Osteocyte (in vitro differentiated cells): ENCODE data around the gene TBC1D17. TPM values are rescaled to one million over a fixed set of nuclear protein-coding genes. Genes with fewer than 3 reads are reported as not detected.

Source experiments
- DNase-seq: peaks from one replicate; pipeline ENCODE4 v3.0.0; 2021; ENCODE audit warnings: mixed read lengths; ENCODE audit not compliant: unreplicated experiment; ENCODE audit errors: extremely low spot score
- H3K27ac Mint-ChIP-seq: one replicate; pipeline ENCODE4 v1.8.0; 2021; ENCODE audit warnings: mild to moderate bottlenecking, mixed read lengths; ENCODE audit not compliant: unreplicated experiment
- H3K27me3 Mint-ChIP-seq: one replicate; pipeline ENCODE4 v1.8.0; 2021; ENCODE audit warnings: mixed read lengths; ENCODE audit not compliant: unreplicated experiment
- H3K36me3 Mint-ChIP-seq: one replicate; pipeline ENCODE4 v1.8.0; 2021; ENCODE audit warnings: mixed read lengths; ENCODE audit not compliant: unreplicated experiment
- H3K4me1 Mint-ChIP-seq: one replicate; pipeline ENCODE4 v1.8.0; 2021; ENCODE audit warnings: mixed read lengths; ENCODE audit not compliant: unreplicated experiment
- H3K4me3 Mint-ChIP-seq: one replicate; pipeline ENCODE4 v1.8.0; 2021; ENCODE audit warnings: mild to moderate bottlenecking, moderate library complexity, mixed read lengths; ENCODE audit not compliant: unreplicated experiment
- H3K9me3 Mint-ChIP-seq: one replicate; pipeline ENCODE4 v1.8.0; 2021; ENCODE audit warnings: mixed read lengths; ENCODE audit not compliant: unreplicated experiment
- total RNA-seq: library from RNA; stranded (reverse); gene quantifications from 2 replicates; pipeline ENCODE4 v1.2.1, GENCODE V29; 2021
- TF ChIP-seq, protein P1 (sequence below): fragments of 200-600 bp; sonication (generic); IDR thresholded peaks from 2 replicates; pipeline ENCODE4 v1.5.0; 2021; ENCODE audit warnings: antibody characterized with exemption, mild to moderate bottlenecking, moderate library complexity

Gene TBC1D17
- total RNA-seq, 1 donor from 2014 or later, result 71.9 TPM

GRCh38 chr19:49863254-49863934 is 14.1 kb upstream of the TBC1D17 start:
- H3K36me3 Mint-ChIP-seq, result peaks cover 21% of the 10 kb centered on the region
- H3K4me3 Mint-ChIP-seq, result no peak overlapping the region

GRCh38 chr19:49863935-49864320 is 13.6 kb upstream of the TBC1D17 start:
- H3K36me3 Mint-ChIP-seq, result peaks cover 19% of the 10 kb centered on the region
- H3K27ac Mint-ChIP-seq, result no peak overlapping the region
- H3K27me3 Mint-ChIP-seq, result no peaks in the 10 kb centered on the region
- DNase-seq, result no peak
- peaks cover 39% of the 10 kb centered on the region for H3K4me1 Mint-ChIP-seq
- H3K9me3 Mint-ChIP-seq, result no peaks in the 10 kb centered on the region
- TF ChIP-seq, protein P1, sequence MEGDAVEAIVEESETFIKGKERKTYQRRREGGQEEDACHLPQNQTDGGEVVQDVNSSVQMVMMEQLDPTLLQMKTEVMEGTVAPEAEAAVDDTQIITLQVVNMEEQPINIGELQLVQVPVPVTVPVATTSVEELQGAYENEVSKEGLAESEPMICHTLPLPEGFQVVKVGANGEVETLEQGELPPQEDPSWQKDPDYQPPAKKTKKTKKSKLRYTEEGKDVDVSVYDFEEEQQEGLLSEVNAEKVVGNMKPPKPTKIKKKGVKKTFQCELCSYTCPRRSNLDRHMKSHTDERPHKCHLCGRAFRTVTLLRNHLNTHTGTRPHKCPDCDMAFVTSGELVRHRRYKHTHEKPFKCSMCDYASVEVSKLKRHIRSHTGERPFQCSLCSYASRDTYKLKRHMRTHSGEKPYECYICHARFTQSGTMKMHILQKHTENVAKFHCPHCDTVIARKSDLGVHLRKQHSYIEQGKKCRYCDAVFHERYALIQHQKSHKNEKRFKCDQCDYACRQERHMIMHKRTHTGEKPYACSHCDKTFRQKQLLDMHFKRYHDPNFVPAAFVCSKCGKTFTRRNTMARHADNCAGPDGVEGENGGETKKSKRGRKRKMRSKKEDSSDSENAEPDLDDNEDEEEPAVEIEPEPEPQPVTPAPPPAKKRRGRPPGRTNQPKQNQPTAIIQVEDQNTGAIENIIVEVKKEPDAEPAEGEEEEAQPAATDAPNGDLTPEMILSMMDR, result no peak
- H3K4me3 Mint-ChIP-seq, result no peak overlapping the region

More at GRCh38 chr19:49863254-49863934, 14.1 kb upstream of the TBC1D17 start:
- Mint-ChIP-seq H3K27me3 (no peaks in the 10 kb centered on the region), H3K9me3 (no peaks in the 10 kb centered on the region), H3K4me1 (peaks cover 36% of the 10 kb centered on the region), H3K27ac (no peak overlapping the region)
- no peak for DNase-seq
- TF ChIP-seq, protein P1, result no peak

DNA sequence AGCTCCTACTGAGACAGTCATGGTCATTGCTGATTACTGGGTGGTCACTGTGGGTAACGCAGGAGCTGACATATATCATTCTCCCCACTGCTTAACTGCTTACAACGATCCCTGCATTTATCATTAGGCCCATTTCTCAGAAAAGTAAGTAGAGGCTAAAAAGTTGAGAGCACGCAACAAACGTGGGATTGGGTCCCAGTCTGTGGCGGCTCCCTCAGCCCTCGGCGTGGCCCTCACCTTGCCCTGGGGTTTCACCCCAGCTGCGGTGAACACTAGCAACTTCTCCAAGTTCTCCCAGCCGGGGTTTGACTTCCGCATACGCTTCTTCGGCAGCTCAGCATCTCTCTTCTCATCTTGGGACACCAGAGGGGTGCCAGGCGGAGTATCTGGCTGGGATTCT is 12.6 kb upstream of the TBC1D17 start:
- Mint-ChIP-seq H3K36me3 (peaks cover 18% of the 10 kb centered on the region), H3K4me3 (peak overlapping the region; percentile 96), H3K9me3 (no peaks in the 10 kb centered on the region), H3K27me3 (no peaks in the 10 kb centered on the region), H3K4me1 (peaks cover 39% of the 10 kb centered on the region), H3K27ac (no peak overlapping the region)
- TF ChIP-seq, protein P1, result no peak
- no peak for DNase-seq

- Mint-ChIP-seq H3K27ac (no peak within 1 kb of the TSS), H3K4me3 (peak within 1 kb of the TSS; percentile 96), H3K27me3 (no peaks in the 10 kb centered on the region), H3K4me1 (peaks cover 39% of the 10 kb centered on the region), H3K9me3 (no peaks in the 10 kb centered on the region), H3K36me3 (peaks cover 14% of the 10 kb centered on the region)
- TF ChIP-seq, protein P1, result no peak
- DNase-seq, result peak; percentile 96
Observed at GRCh38 chr19:49866933-49867782, 10.3 kb upstream of the TBC1D17 start, which contains the start of gene PNKP. Gene PNKP (minus strand): TSS chr19:49867576. CDS start chr19:49867204, 372 bp downstream.

- no peaks in the 10 kb centered on the region for H3K9me3 Mint-ChIP-seq
- TF ChIP-seq, protein P1, result no peak
- H3K27me3 Mint-ChIP-seq, result no peaks in the 10 kb centered on the region
- no peak overlapping the region for H3K27ac Mint-ChIP-seq
- DNase-seq, result no peak
- H3K4me3 Mint-ChIP-seq, result no peak overlapping the region
- peaks cover 7% of the 10 kb centered on the region for H3K36me3 Mint-ChIP-seq
- H3K4me1 Mint-ChIP-seq, result peaks cover 36% of the 10 kb centered on the region
Observed at GRCh38 chr19:49869009-49869483, 8.5 kb upstream of the TBC1D17 start.
